NB4 (cell line): Measurements from ENCODE around the gene FAM163B.
A peak's percentile ranks its signal among the peaks of the same experiment; 100 is the strongest.

ENCODE experiments used
- DNase-seq: peaks from one replicate; pipeline ENCODE4 v3.0.0; 2010; ENCODE audit warnings: low read depth
- H3K4me3 ChIP-seq: one replicate; pipeline ENCODE4 v1.5.1; 2011; ENCODE audit warnings: mild to moderate bottlenecking, low read depth, low read length, moderate library complexity
- CTCF ChIP-seq: IDR thresholded peaks from one replicate; pipeline ENCODE4 v1.5.1; 2012; ENCODE audit warnings: low read depth, low read length
- MAX ChIP-seq: IDR thresholded peaks from 2 replicates; pipeline ENCODE4 v1.6.1; 2011; ENCODE audit warnings: low read depth, low read length
- MYC ChIP-seq: IDR thresholded peaks from 2 replicates; pipeline ENCODE4 v1.6.1; 2011; ENCODE audit warnings: low read depth, low read length
- POLR2A ChIP-seq: IDR thresholded peaks from 2 replicates; pipeline ENCODE4 v1.6.1; 2011; ENCODE audit warnings: mild to moderate bottlenecking; ENCODE audit not compliant: insufficient read length; ENCODE audit errors: extremely low read depth

FAM163B gene

DNA sequence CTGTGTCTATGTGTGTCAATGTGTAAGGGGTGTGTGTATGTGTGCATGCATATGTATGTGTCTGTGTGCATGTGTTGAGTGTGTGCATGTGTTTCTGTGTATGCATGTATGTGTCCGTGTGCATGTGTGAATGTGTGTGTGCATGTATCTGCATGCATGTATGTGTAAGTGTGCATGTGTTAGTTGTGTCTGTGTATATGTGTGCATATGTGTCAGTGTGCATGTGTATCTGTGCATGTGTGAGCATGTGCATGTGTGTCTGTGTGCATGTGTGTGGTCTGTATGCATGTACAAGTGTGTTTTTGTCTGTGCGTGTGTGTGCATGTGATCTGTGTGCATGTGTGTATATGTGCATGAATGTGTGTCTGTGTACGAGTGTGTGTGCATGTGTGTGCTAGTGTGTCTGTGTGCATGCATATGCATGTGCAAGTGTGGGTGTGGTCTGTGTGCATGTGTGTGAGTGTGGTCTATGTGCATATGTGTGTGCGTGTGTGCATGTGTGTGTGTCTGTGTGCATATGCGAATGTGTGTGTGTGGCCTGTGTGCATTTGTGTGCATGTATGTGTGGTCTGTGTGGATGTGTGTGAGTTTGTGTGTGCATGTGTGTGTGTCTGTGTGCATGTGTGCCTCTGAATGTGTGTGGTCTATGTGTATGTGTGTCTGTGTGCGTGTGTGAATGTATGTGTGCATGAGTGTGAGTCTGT lies 9.6 kb downstream of the FAM163B start:
- DNase-seq = no peak
- TF ChIP-seq MYC = no peak
- no peak for TF ChIP-seq CTCF
- no peak for TF ChIP-seq POLR2A
- no peak for TF ChIP-seq MAX
- no peak overlapping the region for H3K4me3 ChIP-seq

- no peak overlapping the region for H3K4me3 ChIP-seq
- DNase-seq = no peak
- no peak for TF ChIP-seq MAX
- TF ChIP-seq POLR2A = no peak
- no peak for TF ChIP-seq CTCF
- TF ChIP-seq MYC = no peak
Measured at GRCh38 chr9:133598978-133599377, 10.2 kb downstream of the FAM163B start.

DNA sequence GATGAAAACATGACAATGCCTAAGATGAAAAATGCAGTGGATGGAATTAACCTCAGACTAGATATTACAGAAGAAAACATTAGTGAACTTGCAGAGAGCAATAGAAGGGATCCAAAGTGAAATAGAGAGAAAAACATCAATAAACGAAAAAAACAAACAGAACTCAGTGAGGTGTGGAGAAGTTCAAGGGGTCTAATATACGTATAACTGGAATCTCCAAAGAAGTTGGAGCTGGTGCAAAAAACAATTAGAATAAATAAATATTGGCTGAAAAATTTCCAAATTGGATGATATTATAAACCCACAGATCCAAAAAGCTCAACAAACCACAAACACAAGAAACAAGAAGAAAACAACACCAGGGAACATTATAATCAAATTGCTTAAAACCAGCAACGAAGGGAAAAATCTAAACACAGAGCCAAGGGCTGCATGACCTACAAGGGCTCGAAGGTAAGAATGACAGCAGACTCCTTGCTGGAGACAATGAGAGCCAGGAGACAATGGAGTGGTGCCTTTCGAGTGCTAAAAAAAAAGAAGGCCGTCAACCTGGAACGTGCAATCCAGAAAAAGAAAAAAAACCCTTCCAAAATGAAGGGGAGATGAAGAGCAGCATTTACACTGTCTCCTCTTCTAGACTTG lies 11.8 kb downstream of the FAM163B start:
- peak; percentile 36 for DNase-seq

GRCh38 chr9:133595910-133596309 lies 13.3 kb downstream of the FAM163B start:
- no peak overlapping the region for H3K4me3 ChIP-seq
- no peak for DNase-seq
- no peak for TF ChIP-seq POLR2A
- TF ChIP-seq MAX = no peak
- no peak for TF ChIP-seq MYC
- no peak for TF ChIP-seq CTCF

More for the DNA sequence above, 11.8 kb downstream of the FAM163B start:
- no peak overlapping the region for H3K4me3 ChIP-seq
- TF ChIP-seq POLR2A = no peak

DNA sequence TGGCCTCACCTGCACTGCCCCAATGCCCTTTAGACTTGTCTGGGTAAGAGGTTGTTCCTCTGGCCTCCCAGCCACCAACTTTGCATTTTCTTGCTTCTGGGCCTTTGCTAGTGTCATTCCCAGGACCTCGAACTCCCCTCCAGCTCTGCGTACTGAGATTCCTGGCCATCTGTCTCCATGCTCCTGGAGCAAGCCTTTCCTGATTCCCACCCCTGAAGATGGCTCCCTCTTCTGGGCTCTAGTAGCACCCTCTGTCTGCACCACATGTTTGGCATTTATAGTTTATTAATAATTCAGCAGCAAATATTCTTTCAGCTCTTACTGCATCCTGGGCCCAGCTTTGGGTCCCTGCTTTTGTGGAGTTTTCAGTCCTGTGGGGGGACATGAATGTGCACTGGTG lies 14.9 kb downstream of the FAM163B start:
- no peak for DNase-seq
- TF ChIP-seq CTCF = peak; percentile 1
- no peak for TF ChIP-seq POLR2A
- no peak overlapping the region for H3K4me3 ChIP-seq

DNA sequence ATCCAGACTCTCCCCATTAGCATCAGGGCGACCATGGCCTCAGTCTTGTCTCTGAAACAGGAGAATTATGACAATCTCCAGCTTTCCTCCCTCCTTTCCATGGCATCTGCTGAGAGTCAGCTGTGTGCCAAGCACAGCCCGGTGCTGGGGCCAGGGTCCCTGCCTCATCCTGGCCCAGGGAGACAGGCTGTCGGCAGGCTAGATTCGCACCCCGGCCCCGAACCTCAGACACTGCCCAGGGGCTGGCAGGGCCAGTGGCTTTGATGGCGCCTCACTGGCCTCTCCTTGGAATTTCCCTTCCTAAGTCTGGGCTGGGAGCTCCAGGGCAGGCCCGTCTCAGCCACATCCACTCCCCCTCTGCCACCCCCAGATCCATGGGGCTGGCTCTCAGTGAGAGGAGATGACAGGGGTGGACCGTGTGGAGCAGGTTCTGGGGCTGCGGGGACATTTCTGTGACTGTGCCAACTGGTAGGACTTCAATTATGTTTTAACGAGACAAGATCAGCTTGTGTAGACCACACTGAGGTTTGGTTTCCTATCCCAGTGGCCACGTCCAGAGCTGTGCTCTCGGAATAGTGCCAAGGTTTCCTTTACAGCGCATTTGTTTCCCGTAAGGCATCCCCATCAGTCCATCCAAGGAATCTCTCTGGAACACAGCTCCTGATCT lies 15.5 kb downstream of the FAM163B start:
- H3K4me3 ChIP-seq = no peak overlapping the region
- no peak for TF ChIP-seq MAX
- TF ChIP-seq MYC = no peak
- TF ChIP-seq CTCF = no peak
- TF ChIP-seq POLR2A = no peak
- DNase-seq = no peak
